HG03469 (cell line): Measurements from ENCODE around the gene CRYZL1.
A peak's percentile ranks its signal among the peaks of the same experiment; 100 is the strongest.

ENCODE experiments used
- ATAC-seq: cut with Tn5 transposase; IDR thresholded peaks from one replicate; pipeline ENCODE4 v1.9.1; 2021; ENCODE audit warnings: mild to moderate bottlenecking, moderate library complexity, moderate number of reproducible peaks; ENCODE audit not compliant: unreplicated experiment

The CRYZL1 gene

GRCh38 chr21:33662046-33662445, 20.5 kb upstream of the CRYZL1 start:
- ATAC-seq = no peak

GRCh38 chr21:33661146-33661545, 19.6 kb upstream of the CRYZL1 start:
- no peak for ATAC-seq

GRCh38 chr21:33660406-33660805, 18.9 kb upstream of the CRYZL1 start:
- ATAC-seq = no peak

GRCh38 chr21:33659568-33659949, 18.0 kb upstream of the CRYZL1 start:
- no peak for ATAC-seq

GRCh38 chr21:33658919-33659567, 17.5 kb upstream of the CRYZL1 start:
- ATAC-seq = no peak

- no peak for ATAC-seq
Observed at GRCh38 chr21:33657124-33657820, 15.7 kb upstream of the CRYZL1 start.

- ATAC-seq = no peak
Observed at GRCh38 chr21:33655588-33656221, 14.2 kb upstream of the CRYZL1 start.

- ATAC-seq = no peak
Observed at GRCh38 chr21:33654412-33654811, 12.9 kb upstream of the CRYZL1 start.

GRCh38 chr21:33651965-33652680, 10.6 kb upstream of the CRYZL1 start:
- ATAC-seq = no peak

GRCh38 chr21:33650929-33651509, 9.5 kb upstream of the CRYZL1 start:
- no peak for ATAC-seq

- ATAC-seq = no peak
Observed at GRCh38 chr21:33650230-33650629, 8.7 kb upstream of the CRYZL1 start.

- no peak for ATAC-seq
Observed at GRCh38 chr21:33648555-33648954, 7.0 kb upstream of the CRYZL1 start.

- no peak for ATAC-seq
Observed at GRCh38 chr21:33647587-33647986, 6.0 kb upstream of the CRYZL1 start.

GRCh38 chr21:33645730-33646129, 4.2 kb upstream of the CRYZL1 start:
- ATAC-seq = no peak

- no peak for ATAC-seq
Observed at GRCh38 chr21:33644383-33645074, 3.0 kb upstream of the CRYZL1 start.

GRCh38 chr21:33643658-33644311, 2.2 kb upstream of the CRYZL1 start:
- no peak for ATAC-seq

GRCh38 chr21:33642896-33643657, 1.5 kb upstream of the CRYZL1 start:
- no peak for ATAC-seq

- ATAC-seq = peak; percentile 58
Observed at GRCh38 chr21:33642027-33642895, 720 bp upstream of the CRYZL1 start, which contains the start of gene ITSN1. Gene ITSN1, plus strand, starts transcription at chr21:33642501. Its CDS starts 76,328 bp downstream, at chr21:33718829.
